ENCODE results near the gene C17orf107.

C17orf107 gene

GRCh38 chr17:4877089-4877488, 22.2 kb upstream of the C17orf107 start:
- DNase-seq, result no peak

GRCh38 chr17:4879601-4880000, 19.7 kb upstream of the C17orf107 start:
- no peak for DNase-seq

- DNase-seq, result no peak
Observed at GRCh38 chr17:4880857-4881256, 18.5 kb upstream of the C17orf107 start.

- DNase-seq, result peak; percentile 44
Observed at GRCh38 chr17:4881761-4882555, 17.4 kb upstream of the C17orf107 start.

- DNase-seq, result no peak
Observed at GRCh38 chr17:4884489-4884888, 14.8 kb upstream of the C17orf107 start.

- DNase-seq, result no peak
Observed at GRCh38 chr17:4886830-4887229, 12.5 kb upstream of the C17orf107 start.

- DNase-seq, result no peak
Observed at GRCh38 chr17:4887581-4887980, 11.8 kb upstream of the C17orf107 start.

- DNase-seq, result no peak
Observed at GRCh38 chr17:4891411-4892410, 7.6 kb upstream of the C17orf107 start.

- no peak for DNase-seq
Observed at GRCh38 chr17:4892499-4893221, 6.7 kb upstream of the C17orf107 start.

GRCh38 chr17:4893272-4893671, 6.1 kb upstream of the C17orf107 start:
- DNase-seq, result no peak

- DNase-seq, result no peak
Observed at GRCh38 chr17:4893721-4894560, 5.4 kb upstream of the C17orf107 start.

GRCh38 chr17:4895121-4895520, 4.2 kb upstream of the C17orf107 start:
- no peak for DNase-seq

- no peak for DNase-seq
Observed at GRCh38 chr17:4895657-4896331, 3.5 kb upstream of the C17orf107 start.

- DNase-seq, result no peak
Observed at GRCh38 chr17:4896332-4897197, 2.8 kb upstream of the C17orf107 start.

- DNase-seq, result no peak
Observed at GRCh38 chr17:4897198-4897687, 2.1 kb upstream of the C17orf107 start.

GRCh38 chr17:4897785-4898184, 1.6 kb upstream of the C17orf107 start:
- no peak for DNase-seq

- DNase-seq, result no peak
Observed at GRCh38 chr17:4898351-4898750, 985 bp upstream of the C17orf107 start.

- no peak for DNase-seq
Observed at GRCh38 chr17:4898927-4899326, 409 bp upstream of the C17orf107 start.

- DNase-seq, result peak; percentile 40
Observed at GRCh38 chr17:4900231-4901107, 1.1 kb downstream of the C17orf107 start.
